Measurements from ENCODE around the gene BICD2. TPM values are rescaled to one million over a fixed set of nuclear protein-coding genes. Genes with fewer than 3 reads are reported as not detected.

Gene BICD2
- total RNA-seq, 1 donor from 2014 or later, result 31.0 TPM

GRCh38 chr9:92680166-92681119 is 84.2 kb downstream of the BICD2 start:
- no peak for FAIRE-seq
- DNase-seq (ENCODE audit: low spot score in 2 of 2), result no peak

DNA sequence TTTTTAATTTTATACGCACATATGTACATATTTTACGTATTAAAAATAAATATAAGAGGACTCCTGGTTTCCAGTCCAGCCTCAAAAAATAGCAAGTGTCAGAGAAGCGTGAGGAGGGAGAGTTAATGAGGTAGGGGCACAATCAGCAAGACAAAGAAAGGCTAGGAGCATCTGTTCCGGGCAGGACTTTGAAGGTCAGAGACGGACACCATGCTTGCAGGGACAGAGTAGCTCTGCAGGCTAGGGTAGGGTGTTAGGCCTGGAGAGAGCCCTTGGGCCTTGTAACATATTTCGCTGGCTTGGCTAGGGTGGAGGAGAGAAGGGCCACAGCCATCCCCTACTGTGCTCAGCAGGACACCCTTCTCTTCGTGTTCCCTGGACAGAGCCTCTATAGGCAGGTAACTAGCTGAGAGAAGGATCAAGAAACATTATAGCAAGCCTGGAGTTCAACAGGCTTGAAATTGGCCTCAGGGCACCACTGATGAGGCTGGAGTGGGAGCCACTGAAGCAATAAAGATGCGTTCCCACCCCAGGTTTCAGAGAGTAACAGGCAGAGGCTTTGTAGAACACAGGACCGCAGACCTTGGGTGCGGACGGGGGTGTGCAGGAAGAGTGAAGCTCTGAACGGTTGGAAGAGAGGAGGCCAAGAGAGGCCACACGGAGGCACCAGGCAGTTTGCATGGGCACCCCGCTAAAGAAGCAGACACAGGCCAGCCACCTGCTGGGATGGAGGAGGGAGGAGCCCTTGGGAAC is 85.0 kb downstream of the BICD2 start:
- FAIRE-seq (no peak), DNase-seq (ENCODE audit: low spot score in 2 of 2) (no peak)

DNA sequence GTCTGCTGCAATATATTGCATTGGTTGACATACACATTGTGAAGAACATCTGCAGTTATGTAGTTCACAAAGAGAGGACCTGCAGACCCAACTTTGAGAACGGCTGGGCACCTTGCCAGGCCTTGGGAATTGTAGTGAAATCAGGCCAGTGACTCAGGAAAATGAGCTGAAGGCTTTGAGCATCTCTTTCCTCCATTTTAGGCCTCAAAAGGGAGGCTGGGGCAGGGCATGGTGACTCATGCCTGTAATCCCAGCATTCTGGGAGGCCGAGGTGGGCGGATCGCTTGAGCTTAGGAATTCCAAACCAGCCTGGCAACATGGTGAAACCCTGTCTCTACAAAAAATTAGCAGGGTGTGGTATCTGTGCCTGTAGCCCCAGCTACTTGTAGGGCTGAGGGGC is 93.3 kb downstream of the BICD2 start:
- DNase-seq (ENCODE audit: low spot score in 2 of 2) (no peak), FAIRE-seq (no peak)

GRCh38 chr9:92669890-92670708 is 94.5 kb downstream of the BICD2 start, which contains the start of gene IPPK:
TSS of gene IPPK (minus strand) at chr9:92670131. CDS start at chr9:92669988, 143 bp downstream.
- DNase-seq (ENCODE audit: low spot score in 2 of 2), result peak; percentile 98 to 99
- no peak for FAIRE-seq

GRCh38 chr9:92669527-92669889 is 95.1 kb downstream of the BICD2 start:
- FAIRE-seq, result no peak
- peak in 1 of 2 donors; percentile 47 for DNase-seq (ENCODE audit: low spot score in 2 of 2)

DNA sequence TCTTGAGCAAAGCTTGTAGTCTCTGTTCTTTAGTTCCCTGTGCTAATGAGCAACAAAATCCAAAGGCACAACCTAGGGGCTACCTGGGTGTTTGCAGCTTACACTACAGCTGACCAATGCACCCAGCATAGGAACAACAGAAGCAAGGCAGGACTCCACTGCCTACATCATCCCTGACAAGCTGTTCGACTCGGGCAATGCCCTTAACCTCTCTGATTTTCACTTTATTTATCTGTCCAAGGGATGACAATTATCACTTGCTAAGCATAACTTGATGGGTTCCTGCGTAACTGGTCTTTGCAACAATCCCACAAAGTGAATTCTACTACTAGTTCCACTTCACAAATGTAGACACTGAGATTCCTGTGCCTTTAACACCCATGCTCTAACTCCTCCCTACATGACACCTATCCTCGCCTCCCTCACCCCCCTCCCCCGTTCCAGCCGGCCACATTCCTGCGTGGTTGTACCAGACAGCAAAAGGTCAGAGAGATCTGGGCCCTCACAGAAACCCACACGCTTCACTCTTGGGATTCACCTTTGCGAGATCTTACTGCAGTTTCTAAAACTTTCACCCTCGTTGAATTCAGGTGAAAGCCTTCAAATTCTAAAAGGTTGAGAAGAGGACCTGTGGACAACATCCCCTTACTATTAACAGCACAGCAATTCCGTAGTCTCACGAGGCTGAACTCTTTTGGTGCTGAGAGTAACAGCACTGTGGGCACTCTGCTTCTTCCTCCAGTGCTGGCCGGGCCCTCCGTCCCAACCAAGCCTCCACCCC is 95.7 kb downstream of the BICD2 start:
- DNase-seq (ENCODE audit: low spot score in 2 of 2) (no peak), FAIRE-seq (no peak)

- DNase-seq (ENCODE audit: low spot score in 2 of 2) (no peak), FAIRE-seq (no peak)
Measured at GRCh38 chr9:92666912-92667532, 97.6 kb downstream of the BICD2 start.

DNA sequence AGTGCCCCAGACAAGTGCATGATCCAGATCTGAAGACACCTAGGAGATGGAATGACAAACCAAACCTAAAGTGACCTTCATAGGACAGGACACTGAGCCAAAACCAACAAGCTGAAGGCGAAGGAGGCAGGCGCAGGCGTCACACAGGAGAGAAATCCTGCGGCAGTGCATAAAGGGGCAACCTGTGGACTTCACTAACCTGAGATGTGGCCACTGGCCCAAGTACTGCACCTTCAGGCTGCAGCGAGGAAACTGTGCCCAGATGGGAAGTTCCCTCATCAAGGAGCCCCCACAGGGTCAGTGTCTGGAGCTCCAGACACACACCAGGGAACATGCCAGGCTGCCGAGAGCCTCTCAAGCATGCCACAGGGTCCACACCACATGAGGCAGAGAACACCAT is 98.4 kb downstream of the BICD2 start:
- FAIRE-seq (no peak), DNase-seq (ENCODE audit: low spot score in 2 of 2) (no peak)

- FAIRE-seq (no peak), DNase-seq (ENCODE audit: low spot score in 2 of 2) (no peak)
Measured at GRCh38 chr9:92665836-92666235, 98.8 kb downstream of the BICD2 start.

DNA sequence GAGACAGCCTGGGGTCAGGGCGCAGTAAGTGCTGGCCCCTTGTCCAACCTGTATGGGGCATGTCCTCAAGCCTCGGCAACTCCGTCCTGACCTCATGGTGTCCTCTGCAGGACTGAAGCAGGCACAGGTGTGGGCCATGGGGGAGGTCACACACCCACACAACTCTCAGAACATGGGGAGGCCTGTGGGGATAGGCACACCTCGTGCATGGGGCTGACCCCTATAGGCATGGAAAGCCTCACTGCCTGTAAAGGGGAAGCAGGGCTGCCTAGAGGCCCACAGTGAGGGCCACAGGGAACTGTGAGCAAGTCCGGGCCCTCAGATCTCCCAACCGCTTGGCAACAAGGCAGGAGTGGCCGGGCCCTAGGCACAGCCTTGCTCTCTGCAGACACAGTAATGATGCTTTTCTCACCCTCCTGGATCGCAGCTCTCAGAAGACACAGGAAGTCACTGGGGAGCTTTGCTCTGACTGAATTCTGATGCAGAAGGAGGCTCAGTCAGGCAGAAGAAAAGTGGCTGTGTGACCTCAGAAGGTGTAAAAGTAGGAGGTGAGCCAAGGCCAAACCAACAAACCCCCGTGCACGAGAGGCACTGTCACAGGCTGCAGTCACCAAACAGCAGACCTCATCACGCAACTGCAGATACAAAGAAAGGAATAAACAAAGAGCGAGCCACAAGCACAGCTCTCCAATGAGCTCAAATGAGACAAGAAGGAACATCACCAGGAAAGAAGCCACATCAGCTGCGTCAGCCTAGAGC is 100.1 kb downstream of the BICD2 start:
- DNase-seq (ENCODE audit: low spot score in 2 of 2) (no peak), FAIRE-seq (no peak)

- no peak for FAIRE-seq
Measured at GRCh38 chr9:92663951-92664350, 100.7 kb downstream of the BICD2 start.

GRCh38 chr9:92663126-92663525 is 101.5 kb downstream of the BICD2 start:
- DNase-seq (ENCODE audit: low spot score in 2 of 2) (no peak), FAIRE-seq (no peak)

More at GRCh38 chr9:92663951-92664350, 100.7 kb downstream of the BICD2 start:
- DNase-seq (ENCODE audit: low spot score in 2 of 2), result no peak

DNA sequence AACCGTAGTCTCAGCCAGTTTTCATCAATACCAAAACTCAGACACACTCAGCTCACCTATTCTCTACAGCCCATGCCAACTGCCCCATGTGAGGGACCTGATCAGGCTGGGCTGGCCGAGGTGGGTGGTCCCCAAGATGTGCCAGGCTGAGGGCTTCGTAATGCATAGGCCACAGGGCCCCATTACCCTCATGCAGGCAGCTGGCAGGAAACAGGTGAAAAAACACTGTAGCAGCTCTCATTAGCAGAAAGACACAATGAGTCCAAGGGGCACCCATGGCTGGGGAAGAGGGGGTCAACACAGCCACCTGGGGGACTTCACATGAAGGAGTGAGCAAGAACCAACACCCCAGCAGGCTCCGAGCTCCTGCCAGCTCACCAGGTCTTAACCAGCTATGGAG is 102.9 kb downstream of the BICD2 start:
- DNase-seq (ENCODE audit: low spot score in 2 of 2), result no peak
- no peak for FAIRE-seq

Other genes with a start within 250 kb of the BICD2 start
- 3.3 TPM for gene ECM2, start 228.8 kb downstream of the BICD2 start, total RNA-seq
- gene IPPK, start 94.7 kb downstream of the BICD2 start, total RNA-seq, result 13.5 TPM
- 51.4 TPM for gene ZNF484, start 113.2 kb upstream of the BICD2 start, total RNA-seq
- 17.9 TPM for gene FGD3, start 182.7 kb upstream of the BICD2 start, total RNA-seq